HG02981 (cell line): ENCODE data around the gene LUC7L.
"Not testable (repeated sequence)": the region's sequence is repeated elsewhere in the genome, so short reads cannot be mapped to it uniquely, and the experiment has no call there.

Source experiments
- ATAC-seq: cut with Tn5 transposase; IDR thresholded peaks from one replicate; pipeline ENCODE4 v1.9.1; 2021; ENCODE audit warnings: mild to moderate bottlenecking, moderate library complexity; ENCODE audit not compliant: unreplicated experiment

LUC7L gene

DNA sequence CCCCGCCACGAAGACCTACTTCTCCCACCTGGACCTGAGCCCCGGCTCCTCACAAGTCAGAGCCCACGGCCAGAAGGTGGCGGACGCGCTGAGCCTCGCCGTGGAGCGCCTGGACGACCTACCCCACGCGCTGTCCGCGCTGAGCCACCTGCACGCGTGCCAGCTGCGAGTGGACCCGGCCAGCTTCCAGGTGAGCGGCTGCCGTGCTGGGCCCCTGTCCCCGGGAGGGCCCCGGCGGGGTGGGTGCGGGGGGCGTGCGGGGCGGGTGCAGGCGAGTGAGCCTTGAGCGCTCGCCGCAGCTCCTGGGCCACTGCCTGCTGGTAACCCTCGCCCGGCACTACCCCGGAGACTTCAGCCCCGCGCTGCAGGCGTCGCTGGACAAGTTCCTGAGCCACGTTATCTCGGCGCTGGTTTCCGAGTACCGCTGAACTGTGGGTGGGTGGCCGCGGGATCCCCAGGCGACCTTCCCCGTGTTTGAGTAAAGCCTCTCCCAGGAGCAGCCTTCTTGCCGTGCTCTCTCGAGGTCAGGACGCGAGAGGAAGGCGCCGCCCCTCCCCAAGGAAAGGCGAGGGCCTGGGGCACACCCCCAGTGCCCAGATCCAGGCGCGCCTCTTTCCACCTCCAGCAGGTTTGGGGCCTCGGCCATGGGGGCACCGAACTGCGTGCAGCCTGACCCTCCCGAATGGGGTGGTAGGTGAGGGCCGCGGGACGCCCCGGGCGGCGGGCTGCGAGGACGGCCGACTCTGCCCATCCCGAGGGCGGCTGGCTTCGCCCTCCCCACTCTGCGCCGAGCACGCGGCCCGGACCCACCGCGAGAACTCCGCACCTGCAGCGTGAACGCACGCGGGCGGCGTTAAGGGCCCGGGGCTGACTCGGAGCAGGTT, 48.3 kb downstream of the LUC7L start:
- no peak for ATAC-seq

DNA sequence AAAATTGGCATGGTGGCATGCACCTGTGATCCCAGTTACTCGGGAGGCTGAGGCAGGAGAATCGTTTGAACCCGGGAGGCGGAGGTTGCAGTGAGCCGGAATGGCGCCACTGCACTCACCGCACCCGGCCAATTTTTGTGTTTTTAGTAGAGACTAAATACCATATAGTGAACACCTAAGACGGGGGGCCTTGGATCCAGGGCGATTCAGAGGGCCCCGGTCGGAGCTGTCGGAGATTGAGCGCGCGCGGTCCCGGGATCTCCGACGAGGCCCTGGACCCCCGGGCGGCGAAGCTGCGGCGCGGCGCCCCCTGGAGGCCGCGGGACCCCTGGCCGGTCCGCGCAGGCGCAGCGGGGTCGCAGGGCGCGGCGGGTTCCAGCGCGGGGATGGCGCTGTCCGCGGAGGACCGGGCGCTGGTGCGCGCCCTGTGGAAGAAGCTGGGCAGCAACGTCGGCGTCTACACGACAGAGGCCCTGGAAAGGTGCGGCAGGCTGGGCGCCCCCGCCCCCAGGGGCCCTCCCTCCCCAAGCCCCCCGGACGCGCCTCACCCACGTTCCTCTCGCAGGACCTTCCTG, 49.1 kb downstream of the LUC7L start, which contains the start of gene HBQ1:
Gene HBQ1, plus strand, starts transcription at position 359 of the 575 bp plus-strand sequence. Its CDS starts 28 bp downstream, at position 387.
- no peak for ATAC-seq

GRCh38 chr16:179211-180092, 49.8 kb downstream of the LUC7L start:
- no peak for ATAC-seq

- ATAC-seq = no peak
These were observed 50.6 kb downstream of the LUC7L start for GRCh38 chr16:178668-179015.

GRCh38 chr16:177981-178667, 51.1 kb downstream of the LUC7L start:
- ATAC-seq = no peak

- ATAC-seq = no peak
These were observed 51.8 kb downstream of the LUC7L start for GRCh38 chr16:177394-177822.

DNA sequence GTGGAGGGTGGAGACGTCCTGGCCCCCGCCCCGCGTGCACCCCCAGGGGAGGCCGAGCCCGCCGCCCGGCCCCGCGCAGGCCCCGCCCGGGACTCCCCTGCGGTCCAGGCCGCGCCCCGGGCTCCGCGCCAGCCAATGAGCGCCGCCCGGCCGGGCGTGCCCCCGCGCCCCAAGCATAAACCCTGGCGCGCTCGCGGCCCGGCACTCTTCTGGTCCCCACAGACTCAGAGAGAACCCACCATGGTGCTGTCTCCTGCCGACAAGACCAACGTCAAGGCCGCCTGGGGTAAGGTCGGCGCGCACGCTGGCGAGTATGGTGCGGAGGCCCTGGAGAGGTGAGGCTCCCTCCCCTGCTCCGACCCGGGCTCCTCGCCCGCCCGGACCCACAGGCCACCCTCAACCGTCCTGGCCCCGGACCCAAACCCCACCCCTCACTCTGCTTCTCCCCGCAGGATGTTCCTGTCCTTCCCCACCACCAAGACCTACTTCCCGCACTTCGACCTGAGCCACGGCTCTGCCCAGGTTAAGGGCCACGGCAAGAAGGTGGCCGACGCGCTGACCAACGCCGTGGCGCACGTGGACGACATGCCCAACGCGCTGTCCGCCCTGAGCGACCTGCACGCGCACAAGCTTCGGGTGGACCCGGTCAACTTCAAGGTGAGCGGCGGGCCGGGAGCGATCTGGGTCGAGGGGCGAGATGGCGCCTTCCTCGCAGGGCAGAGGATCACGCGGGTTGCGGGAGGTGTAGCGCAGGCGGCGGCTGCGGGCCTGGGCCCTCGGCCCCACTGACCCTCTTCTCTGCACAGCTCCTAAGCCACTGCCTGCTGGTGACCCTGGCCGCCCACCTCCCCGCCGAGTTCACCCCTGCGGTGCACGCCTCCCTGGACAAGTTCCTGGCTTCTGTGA, 52.5 kb downstream of the LUC7L start, which contains the start of gene HBA1:
Gene HBA1, plus strand, starts transcription at position 204 of the 906 bp plus-strand sequence. Its CDS starts 37 bp downstream, at position 241.
- not testable (repeated sequence) for ATAC-seq

DNA sequence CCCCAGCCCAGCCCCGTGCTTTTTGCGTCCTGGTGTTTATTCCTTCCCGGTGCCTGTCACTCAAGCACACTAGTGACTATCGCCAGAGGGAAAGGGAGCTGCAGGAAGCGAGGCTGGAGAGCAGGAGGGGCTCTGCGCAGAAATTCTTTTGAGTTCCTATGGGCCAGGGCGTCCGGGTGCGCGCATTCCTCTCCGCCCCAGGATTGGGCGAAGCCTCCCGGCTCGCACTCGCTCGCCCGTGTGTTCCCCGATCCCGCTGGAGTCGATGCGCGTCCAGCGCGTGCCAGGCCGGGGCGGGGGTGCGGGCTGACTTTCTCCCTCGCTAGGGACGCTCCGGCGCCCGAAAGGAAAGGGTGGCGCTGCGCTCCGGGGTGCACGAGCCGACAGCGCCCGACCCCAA, 53.2 kb downstream of the LUC7L start:
- ATAC-seq = not testable (repeated sequence)

DNA sequence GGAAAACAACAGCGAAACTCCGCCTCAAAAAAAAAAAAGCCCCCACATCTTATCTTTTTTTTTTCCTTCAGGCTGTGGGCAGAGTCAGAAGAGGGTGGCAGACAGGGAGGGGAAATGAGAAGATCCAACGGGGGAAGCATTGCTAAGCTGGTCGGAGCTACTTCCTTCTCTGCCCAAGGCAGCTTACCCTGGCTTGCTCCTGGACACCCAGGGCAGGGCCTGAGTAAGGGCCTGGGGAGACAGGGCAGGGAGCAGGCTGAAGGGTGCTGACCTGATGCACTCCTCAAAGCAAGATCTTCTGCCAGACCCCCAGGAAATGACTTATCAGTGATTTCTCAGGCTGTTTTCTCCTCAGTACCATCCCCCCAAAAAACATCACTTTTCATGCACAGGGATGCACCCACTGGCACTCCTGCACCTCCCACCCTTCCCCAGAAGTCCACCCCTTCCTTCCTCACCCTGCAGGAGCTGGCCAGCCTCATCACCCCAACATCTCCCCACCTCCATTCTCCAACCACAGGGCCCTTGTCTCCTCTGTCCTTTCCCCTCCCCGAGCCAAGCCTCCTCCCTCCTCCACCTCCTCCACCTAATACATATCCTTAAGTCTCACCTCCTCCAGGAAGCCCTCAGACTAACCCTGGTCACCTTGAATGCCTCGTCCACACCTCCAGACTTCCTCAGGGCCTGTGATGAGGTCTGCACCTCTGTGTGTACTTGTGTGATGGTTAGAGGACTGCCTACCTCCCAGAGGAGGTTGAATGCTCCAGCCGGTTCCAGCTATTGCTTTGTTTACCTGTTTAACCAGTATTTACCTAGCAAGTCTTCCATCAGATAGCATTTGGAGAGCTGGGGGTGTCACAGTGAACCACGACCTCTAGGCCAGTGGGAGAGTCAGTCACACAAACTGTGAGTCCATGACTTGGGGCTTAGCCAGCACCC, 54.0 kb downstream of the LUC7L start:
- ATAC-seq = no peak

GRCh38 chr16:173928-174769, 55.1 kb downstream of the LUC7L start:
- not testable (repeated sequence) for ATAC-seq

DNA sequence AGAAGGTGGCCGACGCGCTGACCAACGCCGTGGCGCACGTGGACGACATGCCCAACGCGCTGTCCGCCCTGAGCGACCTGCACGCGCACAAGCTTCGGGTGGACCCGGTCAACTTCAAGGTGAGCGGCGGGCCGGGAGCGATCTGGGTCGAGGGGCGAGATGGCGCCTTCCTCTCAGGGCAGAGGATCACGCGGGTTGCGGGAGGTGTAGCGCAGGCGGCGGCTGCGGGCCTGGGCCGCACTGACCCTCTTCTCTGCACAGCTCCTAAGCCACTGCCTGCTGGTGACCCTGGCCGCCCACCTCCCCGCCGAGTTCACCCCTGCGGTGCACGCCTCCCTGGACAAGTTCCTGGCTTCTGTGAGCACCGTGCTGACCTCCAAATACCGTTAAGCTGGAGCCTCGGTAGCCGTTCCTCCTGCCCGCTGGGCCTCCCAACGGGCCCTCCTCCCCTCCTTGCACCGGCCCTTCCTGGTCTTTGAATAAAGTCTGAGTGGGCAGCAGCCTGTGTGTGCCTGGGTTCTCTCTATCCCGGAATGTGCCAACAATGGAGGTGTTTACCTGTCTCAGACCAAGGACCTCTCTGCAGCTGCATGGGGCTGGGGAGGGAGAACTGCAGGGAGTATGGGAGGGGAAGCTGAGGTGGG, 55.9 kb downstream of the LUC7L start:
- ATAC-seq = not testable (repeated sequence)

GRCh38 chr16:172374-172941, 56.8 kb downstream of the LUC7L start, which contains the start of gene HBA2:
Gene HBA2 (plus strand): TSS chr16:172876. CDS start chr16:172913, 37 bp downstream.
- not testable (repeated sequence) for ATAC-seq

GRCh38 chr16:170788-171187, 58.5 kb downstream of the LUC7L start:
- ATAC-seq = no peak

- ATAC-seq = not testable (repeated sequence)
These were observed 59.2 kb downstream of the LUC7L start for GRCh38 chr16:170088-170507.

- no peak for ATAC-seq
These were observed 60.2 kb downstream of the LUC7L start for GRCh38 chr16:169014-169413.

GRCh38 chr16:168424-168823, 60.8 kb downstream of the LUC7L start:
- no peak for ATAC-seq
